HCT116 (cell line): Measurements from ENCODE around the gene SLC35B2. TPM values are rescaled to one million over a fixed set of nuclear protein-coding genes. Genes with fewer than 3 reads are reported as not detected.

Source experiments
- ATAC-seq: fragments of 200-7000 bp; cut with Tn5 transposase; 2 replicates; pipeline ENCODE4 v1.9.1; 2020; ENCODE audit warnings: mild to moderate bottlenecking, moderate library complexity
- BruUV-seq: library from RNA; stranded (reverse); fragments of 400-500 nt; replicated peaks from 2 replicates; lab custom pipeline; 2021; lab: Mats Ljungman, UMichigan
- CTCF ChIA-PET: fragments of 300-600 bp; sonication (Branson Sonifier 250); formaldehyde crosslinking; loops from one replicate; lab custom pipeline; 2021; ENCODE audit warnings: antibody characterized with exemption; lab: Charles Lee
- POLR2A ChIA-PET: fragments of 300-600, 350-600 bp; sonication (Branson Sonifier 250); formaldehyde crosslinking; loops from one replicate; lab custom pipeline; 2021; ENCODE audit warnings: antibody characterized with exemption; lab: Charles Lee
- RAD21 ChIA-PET, 2 experiments: fragments of 300-600 bp; sonication (Branson Sonifier 250); formaldehyde crosslinking; loops; one replicate each; lab custom pipeline; 2023; ENCODE audit warnings: low total read pairs in 2 of 2; ENCODE audit not compliant: uncharacterized antibody in 2 of 2, unreplicated experiment in 2 of 2, low non-redundant PET in 1 of 2; lab: Charles Lee
- DNase-seq: peaks from one replicate; pipeline ENCODE4 v3.0.0-alpha.2; 2010; ENCODE audit warnings: low read depth, low spot score
- H2AFZ ChIP-seq: fragments of 200-600 bp; shearing (Covaris generic), sonication (generic); 2 replicates; pipeline ENCODE4 v1.6.1; 2017; ENCODE audit warnings: low read depth, mixed run types, mixed read lengths, antibody characterized with exemption, low read length; ENCODE audit not compliant: poor library complexity, severe bottlenecking
- H3K27ac ChIP-seq: 2 replicates; pipeline ENCODE4 v1.5.1; 2012; ENCODE audit warnings: low read depth, low read length
- H3K27me3 ChIP-seq: fragments of 200-600 bp; sonication (generic); 2 replicates; pipeline ENCODE4 v1.6.1; 2016; ENCODE audit warnings: mixed run types, low read length, mixed read lengths; ENCODE audit not compliant: insufficient read depth
- H3K36me3 ChIP-seq, 2 experiments: fragments of 200-500 bp in 1 of 2; fragments of 200-600 bp in 1 of 2; sonication (Bioruptor generic) in 1 of 2; sonication (generic) in 1 of 2; 2 replicates each; pipeline versions ENCODE4 v1.5.1 to v1.6.1; 2014 to 2016; ENCODE audit warnings: low read length in 2 of 2, inconsistent platforms in 1 of 2, mixed read lengths in 1 of 2, mixed run types in 1 of 2; ENCODE audit not compliant: insufficient read depth in 2 of 2, control insufficient read depth in 1 of 2
- H3K4me1 ChIP-seq, 2 experiments: fragments of 200-600 bp in 1 of 2; sonication (generic) in 1 of 2; 2 replicates each; pipeline versions ENCODE4 v1.5.1 to v1.6.1; 2012 to 2017; ENCODE audit warnings: low read length in 2 of 2, inconsistent platforms in 1 of 2, mild to moderate bottlenecking in 1 of 2, mixed read lengths in 1 of 2, mixed run types in 1 of 2, moderate library complexity in 1 of 2; ENCODE audit not compliant: insufficient read depth in 2 of 2, control insufficient read depth in 1 of 2
- H3K4me2 ChIP-seq: fragments of 200-600 bp; sonication (generic); 2 replicates; pipeline ENCODE4 v1.6.1; 2017; ENCODE audit warnings: mixed run types, low read length, mixed read lengths
- H3K4me3 ChIP-seq, 2 experiments: fragments of 200-600 bp in 1 of 2; sonication (generic) in 1 of 2; replicated peaks in 1 of 2; 2 replicates each; pipeline ENCODE4 v1.5.1; 2011 to 2016; ENCODE audit warnings: low read length in 2 of 2, control low read depth in 1 of 2, low read depth in 1 of 2, mild to moderate bottlenecking in 1 of 2, mixed read lengths in 1 of 2, mixed run types in 1 of 2
- H3K79me2 ChIP-seq: fragments of 200-600 bp; sonication (generic); 2 replicates; pipeline ENCODE4 v1.6.1; 2017; ENCODE audit warnings: mild to moderate bottlenecking, mixed run types, low read length, moderate library complexity, mixed read lengths; ENCODE audit not compliant: insufficient read depth
- H3K9ac ChIP-seq: fragments of 200-600 bp; sonication (generic); 2 replicates; pipeline ENCODE4 v1.6.1; 2016; ENCODE audit warnings: low read length, mixed read lengths
- H3K9me2 ChIP-seq: fragments of 200-600 bp; sonication (generic), shearing (Covaris generic); 2 replicates; pipeline ENCODE4 v1.6.1; 2017; ENCODE audit warnings: mixed run types, mild to moderate bottlenecking, moderate library complexity; ENCODE audit not compliant: insufficient read depth
- H3K9me3 ChIP-seq, 2 experiments: fragments of 200-500 bp in 1 of 2; fragments of 200-600 bp in 1 of 2; sonication (Bioruptor generic) in 1 of 2; sonication (generic) in 1 of 2; 2 replicates each; pipeline ENCODE4 v1.6.1; 2014 to 2017; ENCODE audit warnings: low read length in 2 of 2, mixed read lengths in 2 of 2, inconsistent platforms in 1 of 2, low read depth in 1 of 2, mild to moderate bottlenecking in 1 of 2, mixed run types in 1 of 2, moderate library complexity in 1 of 2; ENCODE audit not compliant: control insufficient read depth in 1 of 2, insufficient read depth in 1 of 2
- H4K20me1 ChIP-seq: fragments of 200-600 bp; sonication (generic), shearing (Covaris generic); 2 replicates; pipeline ENCODE4 v1.6.1; 2017; ENCODE audit warnings: mixed run types, mild to moderate bottlenecking, moderate library complexity; ENCODE audit not compliant: insufficient read depth
- CBX3 ChIP-seq: IDR thresholded peaks from 2 replicates; pipeline ENCODE4 v1.6.1; 2012; ENCODE audit warnings: low read depth
- CEBPB ChIP-seq: IDR thresholded peaks from 2 replicates; pipeline ENCODE4 v1.6.1; 2012; ENCODE audit warnings: low read depth
- EGR1 ChIP-seq: IDR thresholded peaks from 2 replicates; pipeline ENCODE4 v1.6.1; 2012; ENCODE audit warnings: low read depth
- EZH2 ChIP-seq: fragments of 200-600 bp; sonication (generic); IDR thresholded peaks from 2 replicates; pipeline ENCODE4 v1.6.1; 2017; ENCODE audit warnings: antibody characterized with exemption, mixed run types
- EZH2phosphoT487 ChIP-seq: fragments of 200-600 bp; IDR thresholded peaks from 2 replicates; pipeline ENCODE4 v1.6.1; 2018; ENCODE audit warnings: antibody characterized with exemption, borderline replicate concordance
- FOSL1 ChIP-seq: IDR thresholded peaks from 2 replicates; pipeline ENCODE4 v1.6.1; 2012; ENCODE audit warnings: low read depth
- JUND ChIP-seq: IDR thresholded peaks from 2 replicates; pipeline ENCODE4 v1.6.1; 2012
- MAX ChIP-seq: IDR thresholded peaks from 2 replicates; pipeline ENCODE4 v1.6.1; 2012
- POLR2A ChIP-seq: IDR thresholded peaks from 2 replicates; pipeline ENCODE4 v1.7.0; 2011; ENCODE audit warnings: borderline replicate concordance; ENCODE audit not compliant: insufficient read depth, insufficient read length; ENCODE audit errors: extremely low read depth
- RAD21 ChIP-seq: IDR thresholded peaks from 2 replicates; pipeline ENCODE4 v1.6.1; 2012; ENCODE audit warnings: low read depth, mild to moderate bottlenecking
- SIN3A ChIP-seq: IDR thresholded peaks from 2 replicates; pipeline ENCODE4 v1.6.1; 2012; ENCODE audit warnings: low read depth
- SRF ChIP-seq: IDR thresholded peaks from 2 replicates; pipeline ENCODE4 v1.6.1; 2012; ENCODE audit warnings: low read depth
- TCF7L2 ChIP-seq: IDR thresholded peaks from 2 replicates; pipeline ENCODE4 v1.7.0; 2011; ENCODE audit warnings: borderline replicate concordance, inconsistent platforms; ENCODE audit not compliant: insufficient read depth, insufficient read length; ENCODE audit errors: extremely low read depth
- YY1 ChIP-seq: IDR thresholded peaks from 2 replicates; pipeline ENCODE4 v1.6.1; 2011; ENCODE audit warnings: low read length, low read depth, moderate library complexity, mild to moderate bottlenecking; ENCODE audit not compliant: insufficient replicate concordance; ENCODE audit errors: extremely low read depth
- ZFX ChIP-seq: fragments of 450-650 bp; IDR thresholded peaks from 2 replicates; pipeline ENCODE4 v1.6.1; 2017
- ZNF274 ChIP-seq: fragments of 200-500 bp; sonication (Bioruptor generic); IDR thresholded peaks from 2 replicates; pipeline ENCODE4 v1.6.1; 2014; ENCODE audit warnings: mild to moderate bottlenecking, low read depth, low read length, inconsistent platforms
- intact Hi-C: fragments of 100-400 bp; cut with micrococcal nuclease; formaldehyde crosslinking; loops from 2 replicates; pipeline ENCODE4 v1.10.0; 2022
- total RNA-seq: library from RNA; stranded (reverse); gene quantifications from one replicate; pipeline ENCODE4 v1.2.1, GENCODE V29; 2021; ENCODE audit not compliant: unreplicated experiment
- TF ChIP-seq, protein P1 (sequence below): IDR thresholded peaks from 2 replicates; pipeline ENCODE4 v1.6.1; 2012

SLC35B2 gene
- total RNA-seq, 1 experiment from 2014 or later = 50.5 TPM

GRCh38 chr6:44227148-44227793 is 30.1 kb downstream of the SLC35B2 start:
- Histone ChIP-seq H3K79me2 (peaks cover 55% of the 10 kb centered on the region), H4K20me1 (peaks cover 4% of the 10 kb centered on the region; the same call in 1 of the 2 replicates), H3K9me2 (no peaks in the 10 kb centered on the region), H3K27ac (no peak overlapping the region; the same call in 1 of the 2 replicates), H2AFZ (no peak overlapping the region), H3K4me3 (no peak overlapping the region), H3K4me2 (no peak overlapping the region), H3K36me3 (peaks cover 15 to 35% of the 10 kb centered on the region in 2 experiments; a peak in 3 of 4 replicates), H3K27me3 (no peaks in the 10 kb centered on the region), H3K9ac (no peak overlapping the region), H3K9me3 (no peaks in the 10 kb centered on the region), H3K4me1 (peaks cover 16 to 36% of the 10 kb centered on the region in 2 experiments)
- POLR2A ChIA-PET = interaction anchor here (0.7 kb wide), 1 partner anchor 20 kb away, joined by 3 read pairs; the partner anchor contains the start of gene HSP90AB1
- TF ChIP-seq, protein P1, sequence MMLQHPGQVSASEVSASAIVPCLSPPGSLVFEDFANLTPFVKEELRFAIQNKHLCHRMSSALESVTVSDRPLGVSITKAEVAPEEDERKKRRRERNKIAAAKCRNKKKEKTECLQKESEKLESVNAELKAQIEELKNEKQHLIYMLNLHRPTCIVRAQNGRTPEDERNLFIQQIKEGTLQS = no peak
- TF ChIP-seq FOSL1 (no peak), JUND (no peak), RAD21 (no peak), YY1 (no peak), POLR2A (no peak), ZNF274 (no peak), EZH2 (no peak), SRF (no peak), CBX3 (no peak), EZH2phosphoT487 (no peak), CEBPB (no peak), EGR1 (no peak), SIN3A (no peak), ZFX (no peak), TCF7L2 (no peak), MAX (no peak)
- DNase-seq (no peak), ATAC-seq (no peak)
- intact Hi-C loops = no loop called here
- RAD21 ChIA-PET = no interaction called here
- BruUV-seq = no TSS peak
- CTCF ChIA-PET = interaction anchor here (1.5 kb wide), 1 partner anchor 10 kb away, joined by 7 read pairs; no protein-coding TSS in a partner anchor
